Ramos (cell line): Measurements from ENCODE around the gene SCUBE3.

Source experiments
- in situ Hi-C: fragments of 300-500 bp; cut with MboI; formaldehyde crosslinking; loops from one replicate; pipeline ENCODE4 v1.14.3; 2022; ENCODE audit warnings: low sequenced_read_pairs; ENCODE audit not compliant: unreplicated experiment

SCUBE3 gene

GRCh38 chr6:35260591-35261570 lies 47.1 kb downstream of the SCUBE3 start:
- in situ Hi-C loops: no loop called here

- in situ Hi-C loops: no loop called here
Observed at GRCh38 chr6:35262596-35262995, 48.8 kb downstream of the SCUBE3 start.

GRCh38 chr6:35264550-35265274 lies 51.0 kb downstream of the SCUBE3 start:
- in situ Hi-C loops: no loop called here

DNA sequence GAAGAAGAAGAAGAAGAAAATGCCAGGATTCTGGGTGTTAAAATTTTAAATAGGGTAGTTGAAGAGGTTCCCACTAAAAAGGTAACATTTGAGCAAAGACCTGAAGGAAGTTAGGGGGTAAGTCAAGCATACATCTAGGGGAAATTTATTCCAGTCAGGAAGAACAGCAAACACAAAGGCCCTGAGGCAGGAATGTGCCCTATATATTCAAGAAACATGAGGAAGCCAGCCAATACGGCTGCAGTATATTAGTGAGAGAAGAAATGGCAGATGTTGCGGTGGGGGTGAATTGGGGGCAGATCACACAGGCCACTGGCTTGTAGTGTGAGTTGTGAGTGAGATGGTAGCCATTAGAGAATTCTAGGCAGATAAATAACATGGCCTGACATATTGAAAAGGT lies 51.8 kb downstream of the SCUBE3 start:
- in situ Hi-C loops: no loop called here

GRCh38 chr6:35267446-35267845 lies 53.7 kb downstream of the SCUBE3 start:
- in situ Hi-C loops: no loop called here

DNA sequence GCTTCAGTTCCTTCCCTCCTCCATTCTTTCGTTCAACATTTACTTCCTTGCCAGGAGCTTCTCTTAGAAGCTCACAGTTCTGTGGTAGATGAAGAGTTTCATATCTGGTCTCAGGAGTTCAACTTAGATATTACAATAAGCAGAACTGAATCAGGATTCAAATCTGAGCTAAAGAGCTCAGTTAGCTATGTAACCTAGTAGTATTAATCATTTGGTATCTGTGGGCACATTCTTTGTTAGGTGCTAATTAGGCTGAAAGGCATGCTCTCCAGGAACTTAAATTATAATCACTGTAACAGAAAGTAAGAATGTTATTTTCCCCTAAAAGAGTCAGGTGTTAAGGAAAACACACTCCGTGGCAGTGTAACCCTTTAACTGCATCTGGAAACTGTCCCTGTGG lies 54.1 kb downstream of the SCUBE3 start:
- in situ Hi-C loops: no loop called here

DNA sequence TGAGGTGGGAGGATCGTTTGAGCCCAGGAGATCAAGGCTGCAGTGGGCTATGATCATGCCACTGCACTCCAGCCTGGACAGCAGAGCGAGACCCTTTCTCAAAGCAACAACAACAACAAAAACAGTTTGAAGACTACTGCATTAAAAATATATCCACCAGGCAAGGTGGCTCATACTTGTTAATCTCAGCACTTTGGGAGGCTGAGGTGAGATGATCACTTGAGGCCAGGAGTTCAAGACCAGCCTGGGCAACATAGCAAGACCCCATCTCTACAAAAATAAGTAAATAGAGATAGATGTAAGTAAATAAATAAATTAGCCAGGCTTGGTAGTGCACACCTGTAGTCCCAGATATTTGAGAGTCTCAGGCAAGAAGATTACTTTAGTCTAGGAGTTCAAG lies 58.2 kb downstream of the SCUBE3 start:
- in situ Hi-C loops: no loop called here

DNA sequence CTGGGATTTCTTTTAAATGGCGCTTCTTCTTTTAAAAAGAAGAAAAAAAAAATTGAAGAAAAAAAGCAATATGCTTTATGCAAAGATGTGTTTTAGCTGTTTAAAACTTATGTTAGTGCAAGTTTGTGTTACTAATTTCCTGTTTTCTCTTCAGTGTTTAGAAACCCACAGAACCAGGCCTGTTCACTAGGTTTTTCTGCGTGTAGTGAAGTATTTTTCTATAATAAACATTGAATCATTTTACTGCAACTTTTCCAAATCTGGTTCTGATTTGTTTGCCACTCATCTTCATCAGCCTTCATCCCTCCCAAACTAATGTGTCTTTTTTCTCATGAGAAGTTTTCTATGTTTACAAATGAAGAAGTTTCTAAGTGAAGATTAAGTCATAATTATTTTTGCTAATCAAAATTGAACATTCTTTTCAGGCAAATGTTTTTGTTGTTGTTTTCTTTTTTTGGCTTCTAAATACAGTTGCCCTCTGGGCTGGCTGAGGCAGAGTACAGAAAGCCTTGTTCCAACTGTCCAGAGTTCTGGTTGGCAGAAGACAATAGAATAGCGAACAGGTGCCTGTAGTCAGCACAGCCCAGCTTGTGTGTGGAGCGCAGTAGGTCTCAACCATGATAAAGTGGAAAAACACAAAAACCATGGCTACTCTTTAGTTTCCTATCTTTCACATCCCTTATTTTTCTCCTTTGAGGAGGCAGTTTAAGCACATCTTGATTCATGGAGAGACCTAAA lies 60.2 kb downstream of the SCUBE3 start:
- in situ Hi-C loops: no loop called here

- in situ Hi-C loops: no loop called here
Observed at GRCh38 chr6:35275744-35276260, 62.0 kb downstream of the SCUBE3 start.

GRCh38 chr6:35278708-35279107 lies 65.0 kb downstream of the SCUBE3 start:
- in situ Hi-C loops: no loop called here

DNA sequence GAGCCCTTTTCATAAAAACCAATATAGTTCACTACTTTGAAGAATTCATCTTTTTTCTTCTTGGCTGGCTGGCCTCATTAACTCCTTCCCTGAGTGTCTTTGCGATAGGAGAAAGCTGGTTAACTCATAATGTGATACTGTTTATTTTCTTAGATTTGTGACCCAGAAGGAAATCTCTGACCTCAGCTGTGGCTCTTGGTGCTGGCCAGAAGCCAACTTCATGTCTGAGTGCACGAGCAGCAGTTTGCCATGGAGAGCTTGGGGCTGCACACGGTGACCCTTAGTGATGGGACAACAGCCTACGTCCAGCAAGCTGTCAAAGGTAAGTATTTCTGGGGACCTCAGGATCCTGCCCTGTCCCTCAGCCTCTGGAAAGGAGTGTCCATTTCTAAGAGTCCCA lies 67.1 kb downstream of the SCUBE3 start:
- in situ Hi-C loops: no loop called here

DNA sequence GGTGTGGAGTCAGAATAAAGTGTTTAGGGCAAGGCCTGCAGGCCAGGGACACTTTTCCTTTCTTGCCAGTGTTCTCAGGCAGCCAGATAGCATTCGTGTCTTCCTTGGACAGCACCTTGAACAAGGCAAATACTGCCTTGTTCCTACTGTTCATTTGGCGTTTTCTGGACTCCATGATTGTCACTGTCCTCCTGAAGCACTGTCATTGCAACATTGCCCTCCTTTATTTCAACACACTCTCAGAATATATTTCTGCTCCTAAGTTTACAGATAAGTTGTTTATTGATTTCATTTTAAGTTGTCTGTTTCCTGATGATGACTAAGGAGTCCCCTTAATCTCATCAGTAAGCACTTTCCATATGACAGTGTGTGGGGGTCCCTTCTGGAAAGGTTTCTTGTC lies 68.7 kb downstream of the SCUBE3 start:
- in situ Hi-C loops: no loop called here

GRCh38 chr6:35283361-35283760 lies 69.6 kb downstream of the SCUBE3 start:
- in situ Hi-C loops: no loop called here

GRCh38 chr6:35287671-35288396 lies 74.1 kb downstream of the SCUBE3 start:
- in situ Hi-C loops: no loop called here

- in situ Hi-C loops: no loop called here
Observed at GRCh38 chr6:35288834-35289233, 75.1 kb downstream of the SCUBE3 start.

DNA sequence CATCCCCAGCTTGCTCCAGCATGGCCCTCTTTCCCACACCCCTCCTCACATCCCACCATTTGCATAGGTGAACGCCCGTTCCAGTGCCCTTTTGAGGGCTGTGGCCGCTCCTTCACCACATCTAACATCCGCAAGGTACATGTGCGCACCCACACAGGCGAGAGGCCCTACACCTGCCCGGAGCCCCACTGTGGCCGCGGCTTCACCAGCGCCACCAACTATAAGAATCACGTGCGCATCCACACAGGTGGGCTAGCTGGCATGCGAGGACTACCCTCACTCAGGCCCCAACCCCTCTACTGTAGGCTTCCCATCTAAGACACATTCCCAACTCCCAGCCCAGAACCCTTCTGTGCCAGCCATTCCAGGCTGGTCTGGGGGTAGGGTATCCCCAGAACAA lies 77.7 kb downstream of the SCUBE3 start:
- in situ Hi-C loops: no loop called here

GRCh38 chr6:35292494-35292893 lies 78.7 kb downstream of the SCUBE3 start:
- in situ Hi-C loops: no loop called here

GRCh38 chr6:35293681-35294080 lies 79.9 kb downstream of the SCUBE3 start:
- in situ Hi-C loops: no loop called here

DNA sequence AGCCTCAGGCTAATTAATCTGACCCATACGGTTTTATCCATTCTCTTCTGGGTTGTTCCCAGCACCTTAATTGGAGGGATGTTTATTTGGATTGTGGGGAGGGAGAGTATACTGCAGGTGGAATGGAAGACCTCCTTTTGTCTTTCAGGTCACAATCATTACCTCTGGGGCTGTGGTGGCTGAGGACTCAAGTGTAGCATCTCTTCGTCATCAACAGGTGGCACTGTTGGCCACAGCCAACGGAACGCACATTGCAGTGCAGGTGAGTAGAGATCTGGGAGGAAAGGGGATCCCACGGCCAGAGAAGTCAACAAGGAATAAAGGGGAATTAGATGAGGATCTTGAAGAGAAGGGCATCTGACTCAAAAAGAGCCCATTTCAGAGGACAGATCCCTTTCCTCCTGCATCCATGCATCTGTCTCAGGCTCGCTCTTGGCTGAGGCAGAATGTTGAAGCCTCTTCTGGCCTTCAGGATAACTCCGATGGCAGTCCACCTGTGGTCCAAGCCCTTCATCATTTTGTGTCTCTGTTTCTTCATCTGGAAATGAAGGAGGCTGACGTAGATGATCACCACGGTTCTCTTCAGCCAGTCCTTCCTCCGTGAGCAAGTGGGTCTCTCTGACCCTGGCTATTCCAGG lies 80.7 kb downstream of the SCUBE3 start:
- in situ Hi-C loops: no loop called here
